ENCODE results near the gene CLEC18A. TPM values are rescaled to one million over a fixed set of nuclear protein-coding genes. Genes with fewer than 3 reads are reported as not detected.
A peak's percentile ranks its signal among the peaks of the same experiment; 100 is the strongest.
"Not testable (repeated sequence)": the region's sequence is repeated elsewhere in the genome, so short reads cannot be mapped to it uniquely, and the experiment has no call there.

CLEC18A gene
- total and polyA plus RNA-seq, 5 experiments from 2014 or later, result 0.08 to 1.3 (median 0.82) TPM; not detected in 1

DNA sequence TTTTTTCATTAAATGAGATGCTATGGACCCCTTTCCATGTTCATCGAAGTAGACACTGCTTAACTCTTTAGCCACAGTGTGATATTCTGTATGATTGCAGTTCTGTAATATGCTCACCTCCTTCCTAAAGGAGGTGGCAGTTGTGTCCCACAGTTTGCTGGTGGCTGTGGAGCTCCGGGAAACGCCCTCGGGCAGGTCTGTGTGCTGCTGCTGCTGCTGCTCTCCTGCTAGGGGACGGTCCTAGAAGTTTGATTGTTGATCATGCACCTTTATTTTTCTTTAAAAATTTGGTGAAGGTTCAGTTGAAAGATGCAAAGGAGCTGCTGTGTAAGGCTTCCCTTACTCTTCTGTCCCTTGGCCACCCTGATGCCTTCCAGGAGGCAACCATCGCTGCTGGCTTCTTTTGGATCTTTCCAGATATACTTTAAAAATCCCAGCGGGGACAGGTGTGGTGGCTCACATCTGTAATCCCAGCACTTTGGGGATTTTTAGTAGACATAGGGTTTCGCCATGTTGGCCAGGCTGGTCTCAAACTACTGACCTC lies 8.4 kb upstream of the CLEC18A start:
- H3K9me3 Mint-ChIP-seq, result no peaks in the 10 kb centered on the region
- peaks cover 0 to 38% (median 0%) of the 10 kb centered on the region in 3 donors for H3K36me3 Mint-ChIP-seq
- H3K4me1 Mint-ChIP-seq, result no peaks in the 10 kb centered on the region
- no peaks in the 10 kb centered on the region for H3K27me3 Mint-ChIP-seq
- H3K4me3 Mint-ChIP-seq, result no peak overlapping the region
- no peak for ATAC-seq
- no peak for DNase-seq
- H3K27ac Mint-ChIP-seq, result no peak overlapping the region
- POLR2A ChIA-PET, result no interaction called here

GRCh38 chr16:69943241-69944036 lies 7.7 kb upstream of the CLEC18A start:
- H3K27me3 Mint-ChIP-seq, H3K9me3 Mint-ChIP-seq, H3K4me1 Mint-ChIP-seq, H3K4me3 Mint-ChIP-seq, ATAC-seq, POLR2A ChIA-PET, DNase-seq: not testable (repeated sequence)
- Mint-ChIP-seq H3K27ac (peak overlapping the region in 1 of 10 donors; percentile 11), H3K36me3 (peaks cover 0 to 33% (median 0%) of the 10 kb centered on the region in 3 donors)

DNA sequence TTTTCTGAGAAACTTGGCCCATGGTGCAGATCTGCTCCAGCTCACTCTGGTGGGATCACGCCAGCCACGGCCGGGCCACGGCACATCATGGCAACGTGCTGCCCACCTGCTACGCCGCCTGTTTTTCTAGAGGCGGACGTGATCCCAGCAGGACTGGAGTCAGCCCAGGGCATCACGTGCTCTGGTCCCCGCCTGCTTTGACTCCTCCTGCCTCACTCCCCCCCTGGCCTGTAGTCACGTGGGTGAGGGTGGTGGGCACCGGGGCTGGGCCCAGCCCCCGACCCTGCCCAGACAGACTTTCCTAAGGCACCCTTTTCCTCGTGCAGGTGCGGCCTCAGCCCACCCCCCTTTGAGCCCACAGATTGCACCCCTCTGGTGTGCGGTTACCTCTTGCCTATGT lies 723 bp upstream of the CLEC18A start:
- H3K9me3 Mint-ChIP-seq, H3K27me3 Mint-ChIP-seq, H3K4me1 Mint-ChIP-seq, DNase-seq, H3K27ac Mint-ChIP-seq, POLR2A ChIA-PET, H3K4me3 Mint-ChIP-seq, H3K36me3 Mint-ChIP-seq, ATAC-seq: not testable (repeated sequence)

DNA sequence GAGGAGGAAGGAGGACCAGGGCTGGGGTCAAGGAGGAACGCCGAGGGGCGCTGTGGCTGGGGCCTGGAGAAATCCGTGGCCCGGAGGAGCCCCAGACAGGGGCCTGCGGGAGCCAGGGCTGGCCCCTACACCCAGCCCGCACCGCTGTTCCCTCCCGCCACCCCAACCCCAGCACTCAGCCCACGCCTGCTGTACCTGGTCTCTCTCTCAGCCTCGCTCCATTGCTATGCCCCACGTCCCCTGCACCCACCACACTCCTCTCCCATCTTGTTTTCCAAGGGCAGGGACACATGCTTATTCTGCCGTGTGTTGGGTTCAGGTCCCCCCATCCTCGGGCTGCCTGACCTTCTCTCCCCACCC lies 518 bp downstream of the CLEC18A start:
- ATAC-seq, H3K36me3 Mint-ChIP-seq, H3K27me3 Mint-ChIP-seq, POLR2A ChIA-PET, H3K4me1 Mint-ChIP-seq, DNase-seq, H3K9me3 Mint-ChIP-seq, H3K27ac Mint-ChIP-seq, H3K4me3 Mint-ChIP-seq: not testable (repeated sequence)

DNA sequence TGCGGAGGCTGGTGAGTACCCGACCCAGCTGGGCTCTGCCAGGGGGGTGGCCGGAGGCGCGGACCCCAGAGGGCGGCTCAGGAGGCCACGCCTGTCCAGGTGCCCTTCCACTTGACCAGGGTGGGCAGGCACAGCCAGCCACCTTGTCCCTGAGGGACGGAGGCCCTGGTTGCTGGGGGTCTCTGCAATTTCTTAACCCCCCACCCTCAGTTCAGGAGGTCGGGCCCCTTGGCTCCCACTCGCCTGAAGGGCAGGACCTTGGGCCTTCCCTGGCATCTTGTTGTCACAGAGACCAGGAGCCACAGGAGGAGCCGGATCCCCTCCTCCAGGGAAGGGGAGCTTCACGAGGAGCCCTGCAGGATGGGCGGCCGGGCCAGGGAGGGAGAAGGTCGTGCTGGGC lies 982 bp downstream of the CLEC18A start:
- ATAC-seq, H3K36me3 Mint-ChIP-seq, H3K4me3 Mint-ChIP-seq, DNase-seq, H3K27ac Mint-ChIP-seq, POLR2A ChIA-PET, H3K9me3 Mint-ChIP-seq, H3K27me3 Mint-ChIP-seq, H3K4me1 Mint-ChIP-seq: not testable (repeated sequence)

DNA sequence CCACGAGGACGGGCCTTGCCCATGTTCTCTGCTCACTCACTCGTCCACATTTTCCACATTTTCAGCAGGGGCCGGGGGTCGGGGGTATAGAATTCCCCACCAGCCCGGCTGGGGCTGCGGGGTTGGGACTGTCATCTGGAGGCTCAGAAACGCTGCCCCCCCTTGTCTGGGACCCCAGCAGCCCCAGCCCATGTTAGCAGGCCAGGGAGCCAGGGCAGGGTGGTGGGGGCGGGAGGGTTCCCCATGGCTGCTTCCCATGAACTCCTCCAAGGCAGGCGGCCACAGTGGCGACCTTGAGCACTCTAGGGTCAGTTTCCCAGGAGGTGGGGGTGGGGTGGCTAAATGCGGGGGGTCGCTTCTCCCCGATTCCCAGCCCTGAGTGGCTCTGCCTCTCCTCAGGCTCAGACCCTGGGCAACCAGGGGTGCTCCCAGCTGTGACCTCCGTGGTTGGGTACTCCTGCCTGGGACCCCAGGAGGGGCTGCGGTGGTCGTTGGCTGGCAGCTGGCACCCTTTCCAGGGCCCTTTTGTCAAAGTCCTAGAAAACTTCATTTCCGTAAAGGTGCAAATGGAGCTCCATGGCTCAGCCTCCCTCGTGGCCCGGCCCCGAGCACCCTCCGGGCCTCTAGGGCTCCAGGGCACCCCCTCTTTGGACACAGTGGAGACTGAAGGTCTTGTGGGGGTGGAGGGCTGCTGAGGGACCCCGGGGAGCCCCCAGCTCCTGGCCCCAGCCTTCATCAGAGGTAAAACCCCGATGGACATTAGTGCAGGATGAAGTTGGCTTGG lies 1.6 kb downstream of the CLEC18A start:
- DNase-seq, ATAC-seq, H3K9me3 Mint-ChIP-seq, H3K36me3 Mint-ChIP-seq, H3K27ac Mint-ChIP-seq, H3K27me3 Mint-ChIP-seq, POLR2A ChIA-PET, H3K4me3 Mint-ChIP-seq, H3K4me1 Mint-ChIP-seq: not testable (repeated sequence)

GRCh38 chr16:69954241-69954640 lies 3.1 kb downstream of the CLEC18A start:
- POLR2A ChIA-PET, H3K9me3 Mint-ChIP-seq, DNase-seq, H3K27ac Mint-ChIP-seq, H3K27me3 Mint-ChIP-seq, H3K36me3 Mint-ChIP-seq, ATAC-seq, H3K4me3 Mint-ChIP-seq, H3K4me1 Mint-ChIP-seq: not testable (repeated sequence)

DNA sequence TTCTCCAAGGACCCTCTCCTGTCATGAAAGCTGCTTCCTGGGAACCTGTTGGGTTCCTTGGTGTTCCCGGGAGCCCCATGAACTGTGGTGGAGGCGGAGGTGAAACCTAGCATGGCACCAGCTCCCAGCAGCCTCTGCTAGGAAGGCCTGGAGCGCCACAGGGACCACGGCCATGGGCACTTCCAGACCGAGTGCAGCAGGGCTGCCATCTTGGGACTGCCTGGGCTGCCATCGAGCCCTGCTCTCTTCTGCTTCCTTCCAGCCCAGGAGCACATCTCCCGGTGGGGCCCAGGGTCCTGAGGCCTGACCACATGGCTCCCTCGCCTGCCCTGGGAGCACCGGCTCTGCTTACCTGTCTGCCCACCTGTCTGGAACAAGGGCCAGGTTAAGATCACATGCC lies 12.2 kb downstream of the CLEC18A start:
- H3K9me3 Mint-ChIP-seq, H3K27ac Mint-ChIP-seq, H3K36me3 Mint-ChIP-seq, H3K4me1 Mint-ChIP-seq, ATAC-seq, H3K27me3 Mint-ChIP-seq, H3K4me3 Mint-ChIP-seq, POLR2A ChIA-PET, DNase-seq: not testable (repeated sequence)

DNA sequence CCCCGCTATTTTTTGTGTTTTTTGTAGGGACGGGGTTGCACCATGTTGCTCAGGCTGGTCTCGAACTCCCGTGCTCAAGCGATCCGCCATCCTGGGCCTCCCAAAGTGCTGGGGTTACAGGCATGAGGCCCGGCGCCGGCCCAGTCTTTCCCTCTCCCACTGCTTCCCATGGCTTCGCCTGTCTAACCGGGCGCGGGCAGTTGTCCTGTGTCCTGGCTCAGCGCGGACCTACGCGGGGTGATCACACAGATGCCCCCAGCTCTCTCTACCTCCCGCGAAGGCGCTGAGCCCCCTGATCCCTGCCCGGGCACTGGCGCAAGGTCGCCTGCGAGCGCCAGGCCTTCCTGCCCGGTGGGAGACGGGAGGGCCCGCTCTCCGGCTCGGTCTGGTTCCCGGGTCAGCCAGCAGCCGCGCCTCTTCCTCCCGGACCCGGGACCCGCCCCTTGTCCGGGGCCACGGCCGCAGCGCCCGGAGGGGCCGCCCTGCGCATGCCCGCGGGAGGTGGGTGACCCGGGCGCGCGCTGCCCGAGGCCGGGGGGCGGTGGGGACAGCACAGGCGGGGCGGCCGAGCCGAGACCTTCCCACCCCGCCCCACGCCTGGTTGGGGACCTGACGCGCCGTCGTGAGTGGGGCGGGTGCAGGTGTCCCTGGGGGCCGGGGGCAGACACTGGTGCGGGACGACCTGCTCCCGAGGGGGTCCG lies 14.0 kb downstream of the CLEC18A start:
- H3K27me3 Mint-ChIP-seq, H3K9me3 Mint-ChIP-seq, H3K27ac Mint-ChIP-seq, DNase-seq, H3K36me3 Mint-ChIP-seq, POLR2A ChIA-PET, H3K4me1 Mint-ChIP-seq: not testable (repeated sequence)
- H3K4me3 Mint-ChIP-seq, result peak overlapping the region in 3 of 10 donors; percentile 14 to 23 (median 16)
- ATAC-seq, result peak; percentile 16 to 54

GRCh38 chr16:69965661-69966054 lies 14.5 kb downstream of the CLEC18A start:
- POLR2A ChIA-PET, DNase-seq, H3K27me3 Mint-ChIP-seq, H3K36me3 Mint-ChIP-seq, H3K27ac Mint-ChIP-seq, H3K4me1 Mint-ChIP-seq, H3K9me3 Mint-ChIP-seq: not testable (repeated sequence)
- peak in 1 of 2 donors; percentile 10 for ATAC-seq
- H3K4me3 Mint-ChIP-seq, result peak overlapping the region in 1 of 10 donors; percentile 38

- H3K4me3 Mint-ChIP-seq, H3K9me3 Mint-ChIP-seq, H3K27ac Mint-ChIP-seq, H3K27me3 Mint-ChIP-seq, DNase-seq, ATAC-seq, POLR2A ChIA-PET, H3K4me1 Mint-ChIP-seq, H3K36me3 Mint-ChIP-seq: not testable (repeated sequence)
These were observed 16.6 kb downstream of the CLEC18A start for GRCh38 chr16:69967688-69968087.

DNA sequence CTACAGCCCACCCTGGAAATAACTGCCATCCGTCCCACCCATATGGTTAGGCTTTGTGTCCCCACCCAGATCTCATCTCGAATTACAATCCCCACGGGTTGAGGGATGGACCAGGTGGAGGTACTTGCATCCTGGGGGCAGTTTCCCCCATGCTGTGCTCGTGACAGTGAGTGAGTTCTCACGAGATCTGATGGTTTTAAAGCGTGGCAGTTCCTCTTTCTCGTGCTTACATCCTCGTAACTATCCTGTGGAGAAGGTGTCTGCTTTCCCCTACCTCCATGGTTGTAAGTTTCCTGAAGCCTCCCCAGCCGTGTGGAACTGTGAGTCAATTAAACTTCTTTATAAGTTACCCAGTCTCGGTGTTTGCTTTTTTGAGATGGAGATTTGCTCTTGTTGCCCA lies 17.0 kb downstream of the CLEC18A start:
- H3K9me3 Mint-ChIP-seq, H3K27ac Mint-ChIP-seq, H3K27me3 Mint-ChIP-seq, DNase-seq, POLR2A ChIA-PET, ATAC-seq, H3K36me3 Mint-ChIP-seq, H3K4me1 Mint-ChIP-seq, H3K4me3 Mint-ChIP-seq: not testable (repeated sequence)

GRCh38 chr16:69969657-69970056 lies 18.5 kb downstream of the CLEC18A start:
- POLR2A ChIA-PET, H3K4me3 Mint-ChIP-seq, H3K27ac Mint-ChIP-seq, H3K36me3 Mint-ChIP-seq, DNase-seq, H3K9me3 Mint-ChIP-seq, H3K4me1 Mint-ChIP-seq, ATAC-seq, H3K27me3 Mint-ChIP-seq: not testable (repeated sequence)
